Measurements from ENCODE around the gene PLXDC2. TPM values are rescaled to one million over a fixed set of nuclear protein-coding genes. Genes with fewer than 3 reads are reported as not detected.

Gene PLXDC2
- total RNA-seq, 1 experiment from 2014 or later: 38.7 TPM

- WGBS (ENCODE audit: extremely low coverage, insufficient read length, low lambda C conversion rate): no CpG with 5 or more reads among the region's 2 CpGs
- Histone ChIP-seq H3K27ac (ENCODE audit: insufficient read length, low read depth, low read length) (no peak overlapping the region), H3K79me2 (ENCODE audit: insufficient read depth, low read length) (no peaks in the 10 kb centered on the region), H3K9me3 (ENCODE audit: control insufficient read depth, low read depth, low read length) (no peaks in the 10 kb centered on the region), H3K18ac (ENCODE audit: insufficient read length, low read depth, low read length) (no peak overlapping the region), H2AK5ac (ENCODE audit: insufficient read length, low read length) (no peak overlapping the region), H3T11ph (ENCODE audit: low read length) (no peak overlapping the region), H4K5ac (ENCODE audit: insufficient read length, low read depth, low read length) (no peak overlapping the region), H4K8ac (replicated peaks; ENCODE audit: insufficient read length, low read depth, low read length) (no peak overlapping the region), H3K27me3 (ENCODE audit: insufficient read depth, low read length) (no peaks in the 10 kb centered on the region), H3K9ac (ENCODE audit: extremely low read depth, insufficient read length, low read length) (no peak overlapping the region), H2AFZ (ENCODE audit: low read length) (no peak overlapping the region), H3K4me1 (ENCODE audit: insufficient read depth, low read length) (peaks cover 3% of the 10 kb centered on the region; the same call in 1 of the 2 replicates), H3K4me2 (ENCODE audit: insufficient read depth, insufficient read length, low read length) (no peak overlapping the region), H4K20me1 (ENCODE audit: control insufficient read depth, insufficient read depth, insufficient read length) (no peaks in the 10 kb centered on the region), H4K91ac (ENCODE audit: insufficient read length, low read depth, low read length) (no peak overlapping the region), H3K23ac (ENCODE audit: insufficient read length, low read depth, low read length) (no peak overlapping the region), H3K14ac (ENCODE audit: insufficient read depth, low read length) (no peak overlapping the region), H3K23me2 (ENCODE audit: insufficient read length, low read depth, low read length, poor library complexity, severe bottlenecking) (no peaks in the 10 kb centered on the region), H2BK5ac (ENCODE audit: insufficient read length, low read length) (no peak overlapping the region), H2BK15ac (ENCODE audit: low read depth, low read length) (no peak overlapping the region), H3K56ac (ENCODE audit: insufficient read length, low read depth, low read length) (no peak overlapping the region), H2BK12ac (ENCODE audit: insufficient read length, low read depth, low read length) (no peak overlapping the region), H2BK120ac (ENCODE audit: low read depth, low read length, poor library complexity, severe bottlenecking) (no peak overlapping the region), H3K4ac (ENCODE audit: low read depth, low read length) (no peak overlapping the region), H2BK20ac (ENCODE audit: low read depth, low read length, poor library complexity, severe bottlenecking) (no peak overlapping the region), H3K79me1 (ENCODE audit: insufficient read depth, low read depth, low read length, poor library complexity, severe bottlenecking) (peaks cover 3% of the 10 kb centered on the region)
- H3K27ac Mint-ChIP-seq: no peak overlapping the region
- H3K36me3 Mint-ChIP-seq (ENCODE audit: insufficient read depth in 1 of 3, low read depth in 3 of 3): peaks cover 2 to 12% (median 5%) of the 10 kb centered on the region in 3 experiments; a peak in 3 of 7 replicates
- TF ChIP-seq, protein P1, sequence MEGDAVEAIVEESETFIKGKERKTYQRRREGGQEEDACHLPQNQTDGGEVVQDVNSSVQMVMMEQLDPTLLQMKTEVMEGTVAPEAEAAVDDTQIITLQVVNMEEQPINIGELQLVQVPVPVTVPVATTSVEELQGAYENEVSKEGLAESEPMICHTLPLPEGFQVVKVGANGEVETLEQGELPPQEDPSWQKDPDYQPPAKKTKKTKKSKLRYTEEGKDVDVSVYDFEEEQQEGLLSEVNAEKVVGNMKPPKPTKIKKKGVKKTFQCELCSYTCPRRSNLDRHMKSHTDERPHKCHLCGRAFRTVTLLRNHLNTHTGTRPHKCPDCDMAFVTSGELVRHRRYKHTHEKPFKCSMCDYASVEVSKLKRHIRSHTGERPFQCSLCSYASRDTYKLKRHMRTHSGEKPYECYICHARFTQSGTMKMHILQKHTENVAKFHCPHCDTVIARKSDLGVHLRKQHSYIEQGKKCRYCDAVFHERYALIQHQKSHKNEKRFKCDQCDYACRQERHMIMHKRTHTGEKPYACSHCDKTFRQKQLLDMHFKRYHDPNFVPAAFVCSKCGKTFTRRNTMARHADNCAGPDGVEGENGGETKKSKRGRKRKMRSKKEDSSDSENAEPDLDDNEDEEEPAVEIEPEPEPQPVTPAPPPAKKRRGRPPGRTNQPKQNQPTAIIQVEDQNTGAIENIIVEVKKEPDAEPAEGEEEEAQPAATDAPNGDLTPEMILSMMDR (conservative IDR thresholded peaks at IDR 0.05): no peak
- no peaks in the 10 kb centered on the region for H3K27me3 Mint-ChIP-seq (ENCODE audit: low read depth)
- DNase-seq: no peak
- peaks cover 13 to 24% of the 10 kb centered on the region in 2 experiments for H3K4me1 Mint-ChIP-seq
- no peaks in the 10 kb centered on the region; a peak in 1 of 5 replicates for H3K9me3 Mint-ChIP-seq
- no peak overlapping the region for H3K4me3 Mint-ChIP-seq
These were observed 140.3 kb downstream of the PLXDC2 start for GRCh38 chr10:19956516-19957032.

Data from H9 (cell line).